T-helper 17 cell (primary cell): Measurements from ENCODE around the gene TMEM132D. TPM values are rescaled to one million over a fixed set of nuclear protein-coding genes. Genes with fewer than 3 reads are reported as not detected.

Source experiments
- ATAC-seq: fragments of 150-1000 bp; cut with Tn5 transposase; 2 replicates; pipeline ENCODE4 v1.10.0; 2021; ENCODE audit warnings: mild to moderate bottlenecking, moderate library complexity
- DNase-seq, 3 donors: peaks; one replicate each; pipeline versions ENCODE4 v3.0.0 to v3.0.0-alpha.2; 2020 to 2021
- H3K9me3 ChIP-seq: one replicate; pipeline ENCODE4 v1.7.0; 2013; ENCODE audit warnings: low read length, mild to moderate bottlenecking; ENCODE audit not compliant: control insufficient read depth, poor library complexity, severe bottlenecking
- H3K27ac Mint-ChIP-seq: one replicate; pipeline ENCODE4 v1.8.0; 2022; ENCODE audit warnings: mild to moderate bottlenecking, moderate library complexity, mixed read lengths
- H3K27me3 Mint-ChIP-seq: one replicate; pipeline ENCODE4 v1.8.0; 2022; ENCODE audit warnings: mixed read lengths
- H3K36me3 Mint-ChIP-seq: one replicate; pipeline ENCODE4 v1.8.0; 2022; ENCODE audit warnings: low read depth, mixed read lengths
- H3K4me1 Mint-ChIP-seq: one replicate; pipeline ENCODE4 v1.8.0; 2022; ENCODE audit warnings: mild to moderate bottlenecking, mixed read lengths
- H3K4me3 Mint-ChIP-seq: one replicate; pipeline ENCODE4 v1.8.0; 2022; ENCODE audit warnings: mild to moderate bottlenecking, moderate library complexity, mixed read lengths
- total RNA-seq, 4 donors: library from RNA in 2 of 4; stranded (reverse) in 2 of 4; gene quantifications; one replicate each; pipeline ENCODE4 v1.2.3 and lab custom pipeline; 2022 to 2026

The TMEM132D gene
- total RNA-seq, 2 donors from 2014 or later: not detected

DNA sequence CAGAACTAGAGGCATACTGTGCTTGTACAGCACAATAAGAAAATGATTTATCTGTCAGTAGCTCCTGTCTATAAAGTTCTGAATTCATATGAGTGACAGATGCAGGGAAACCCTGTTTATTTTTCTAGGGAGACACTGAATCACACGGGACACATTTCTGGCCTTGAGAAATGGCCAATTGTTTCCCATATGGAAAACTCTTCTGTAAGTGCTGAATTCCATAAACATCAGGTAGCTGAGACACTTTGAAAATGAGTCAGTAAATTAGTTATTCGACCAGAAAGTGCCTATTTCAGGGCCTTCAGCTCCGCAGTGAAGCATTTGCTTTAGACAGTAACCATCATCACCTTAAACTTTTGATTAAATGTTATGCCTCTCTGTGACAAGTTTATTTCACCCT lies 184.4 kb downstream of the TMEM132D start:
- H3K9me3 ChIP-seq: no peaks in the 10 kb centered on the region
- H3K27ac Mint-ChIP-seq: no peak overlapping the region
- DNase-seq (no peak), ATAC-seq (no peak)
- no peaks in the 10 kb centered on the region for H3K4me1 Mint-ChIP-seq
- no peaks in the 10 kb centered on the region for H3K27me3 Mint-ChIP-seq
- no peak overlapping the region for H3K4me3 Mint-ChIP-seq
- no peaks in the 10 kb centered on the region for H3K36me3 Mint-ChIP-seq

- DNase-seq (no peak), ATAC-seq (no peak)
- no peaks in the 10 kb centered on the region for H3K27me3 Mint-ChIP-seq
- H3K27ac Mint-ChIP-seq: no peak overlapping the region
- H3K9me3 ChIP-seq: no peaks in the 10 kb centered on the region
- no peaks in the 10 kb centered on the region for H3K36me3 Mint-ChIP-seq
- H3K4me1 Mint-ChIP-seq: no peaks in the 10 kb centered on the region
- no peak overlapping the region for H3K4me3 Mint-ChIP-seq
Observed at GRCh38 chr12:129717438-129717837, 186.4 kb downstream of the TMEM132D start.

DNA sequence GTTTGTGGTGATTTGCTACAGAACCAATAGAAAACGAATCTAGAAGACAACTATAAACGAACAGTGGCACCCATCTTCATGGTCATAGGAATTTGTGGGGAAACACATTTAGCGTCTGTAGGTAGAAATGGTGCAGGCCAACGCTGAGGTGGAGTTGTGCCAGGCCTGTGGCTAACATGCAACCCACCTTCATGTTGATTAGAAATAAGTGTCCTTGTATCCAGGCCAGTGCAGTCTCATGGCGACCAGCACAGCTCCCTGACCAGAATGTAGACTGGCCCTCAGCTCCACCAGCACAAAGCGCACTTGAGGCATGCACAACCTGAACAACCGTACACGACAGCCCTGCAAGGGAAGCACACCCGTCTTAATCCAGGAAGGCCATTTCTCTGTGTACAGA lies 187.0 kb downstream of the TMEM132D start:
- Mint-ChIP-seq H3K36me3 (no peaks in the 10 kb centered on the region), H3K27me3 (no peaks in the 10 kb centered on the region), H3K27ac (no peak overlapping the region), H3K4me3 (no peak overlapping the region), H3K4me1 (no peaks in the 10 kb centered on the region)
- ATAC-seq (no peak), DNase-seq (no peak)
- no peaks in the 10 kb centered on the region for H3K9me3 ChIP-seq

DNA sequence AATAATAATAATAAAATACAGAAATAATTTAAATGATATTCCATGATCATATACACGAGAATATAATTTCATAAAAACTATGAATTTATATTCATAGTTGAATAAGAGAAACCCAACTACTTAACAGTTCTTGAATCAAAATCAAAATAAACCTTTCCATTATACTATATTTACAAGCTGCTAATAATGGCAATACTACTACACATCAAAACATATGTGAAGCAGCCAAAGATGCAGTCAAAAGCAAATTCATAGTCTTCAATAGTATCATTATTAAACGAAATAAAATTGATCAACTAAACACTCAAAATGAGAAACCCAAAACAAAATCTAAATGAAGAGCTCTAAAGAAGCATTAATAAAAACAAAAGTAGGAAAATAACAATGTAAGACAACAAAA lies 197.1 kb downstream of the TMEM132D start:
- H3K4me3 Mint-ChIP-seq: no peak overlapping the region
- H3K36me3 Mint-ChIP-seq: no peaks in the 10 kb centered on the region
- DNase-seq: no peak
- ATAC-seq: no peak
- H3K27me3 Mint-ChIP-seq: no peaks in the 10 kb centered on the region
- H3K27ac Mint-ChIP-seq: no peak overlapping the region
- no peaks in the 10 kb centered on the region for H3K4me1 Mint-ChIP-seq
- H3K9me3 ChIP-seq: no peaks in the 10 kb centered on the region

DNA sequence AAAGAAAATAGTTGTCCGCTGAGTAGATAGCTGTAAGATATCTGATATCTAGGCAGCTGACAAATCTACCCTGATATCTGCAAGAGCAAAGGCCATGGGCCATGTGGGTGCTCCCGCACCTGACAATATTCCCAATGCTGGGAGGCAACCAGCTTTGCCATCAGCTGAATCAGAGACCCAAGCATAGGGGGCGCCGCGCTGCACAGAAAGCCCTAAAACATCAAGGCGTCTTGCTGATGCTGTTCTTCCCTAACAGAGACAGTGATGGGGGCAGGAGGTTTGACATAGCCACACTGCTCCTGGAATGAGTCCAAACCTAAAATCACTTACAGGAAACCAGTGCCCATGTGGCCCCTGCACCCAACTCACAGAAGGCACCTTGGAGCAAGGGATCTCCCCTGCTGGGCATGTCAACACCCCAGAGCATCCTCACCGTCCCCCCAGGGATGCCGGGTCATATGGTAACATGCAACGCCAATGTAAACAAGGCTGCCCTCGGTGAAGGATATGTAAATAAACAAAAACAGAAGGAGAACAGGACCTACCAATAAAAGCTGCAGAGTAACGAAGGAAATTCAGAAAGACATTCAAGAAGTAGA lies 199.5 kb downstream of the TMEM132D start:
- Mint-ChIP-seq H3K4me3 (no peak overlapping the region), H3K4me1 (no peaks in the 10 kb centered on the region), H3K27me3 (no peaks in the 10 kb centered on the region), H3K27ac (no peak overlapping the region), H3K36me3 (no peaks in the 10 kb centered on the region)
- ATAC-seq (no peak), DNase-seq (no peak)
- no peaks in the 10 kb centered on the region for H3K9me3 ChIP-seq

- Mint-ChIP-seq H3K4me3 (no peak overlapping the region), H3K27me3 (no peaks in the 10 kb centered on the region), H3K4me1 (no peaks in the 10 kb centered on the region), H3K36me3 (no peaks in the 10 kb centered on the region), H3K27ac (no peak overlapping the region)
- no peak for ATAC-seq
- DNase-seq: no peak
- no peaks in the 10 kb centered on the region for H3K9me3 ChIP-seq
Observed at GRCh38 chr12:129701631-129702101, 202.2 kb downstream of the TMEM132D start.

DNA sequence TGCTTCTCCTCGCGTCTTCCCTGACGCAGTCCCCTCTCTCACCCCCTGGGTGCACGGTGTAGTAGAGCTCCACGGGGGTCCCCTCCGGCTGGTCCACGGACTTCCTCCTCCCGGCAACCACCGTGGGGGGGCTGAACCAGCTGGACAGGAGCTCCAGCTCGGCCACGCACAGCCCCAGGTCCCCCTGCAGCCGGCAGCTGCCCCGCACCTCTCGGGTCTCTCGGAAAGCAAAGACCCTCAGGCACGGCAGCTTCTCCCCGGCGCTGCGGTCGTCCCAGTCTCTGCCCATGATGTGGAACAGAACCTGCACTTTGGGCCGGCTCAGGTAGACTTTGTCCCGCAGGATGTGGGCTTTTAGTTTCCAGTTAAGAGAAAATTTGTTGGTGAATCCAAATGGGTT lies 203.8 kb downstream of the TMEM132D start:
- no peak overlapping the region for H3K4me3 Mint-ChIP-seq
- H3K36me3 Mint-ChIP-seq: no peaks in the 10 kb centered on the region
- DNase-seq (no peak), ATAC-seq (no peak)
- no peaks in the 10 kb centered on the region for H3K4me1 Mint-ChIP-seq
- no peaks in the 10 kb centered on the region for H3K9me3 ChIP-seq
- no peak overlapping the region for H3K27ac Mint-ChIP-seq
- no peaks in the 10 kb centered on the region for H3K27me3 Mint-ChIP-seq

DNA sequence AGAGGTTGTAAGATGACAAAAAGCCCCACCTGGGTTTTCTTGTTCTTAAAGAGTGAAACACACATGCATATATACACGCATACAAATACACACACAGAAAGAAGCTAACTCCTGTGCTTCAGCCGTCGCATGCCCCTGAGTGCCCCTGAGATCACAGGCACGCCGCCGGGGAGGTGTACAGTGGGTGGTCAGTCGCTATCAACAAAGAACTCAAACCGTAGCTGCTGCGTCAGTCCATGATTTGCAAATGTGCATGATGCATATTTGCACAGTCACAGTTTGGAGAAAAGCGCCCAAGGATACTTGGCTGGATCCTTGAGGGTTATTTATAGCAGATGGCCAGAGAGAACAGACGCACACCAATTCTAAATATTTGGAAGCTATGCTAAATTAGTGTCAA lies 206.9 kb downstream of the TMEM132D start:
- DNase-seq (no peak), ATAC-seq (no peak)
- no peak overlapping the region for H3K4me3 Mint-ChIP-seq
- no peaks in the 10 kb centered on the region for H3K27me3 Mint-ChIP-seq
- no peaks in the 10 kb centered on the region for H3K4me1 Mint-ChIP-seq
- no peak overlapping the region for H3K27ac Mint-ChIP-seq
- no peaks in the 10 kb centered on the region for H3K36me3 Mint-ChIP-seq
- no peaks in the 10 kb centered on the region for H3K9me3 ChIP-seq

GRCh38 chr12:129696405-129696804 lies 207.4 kb downstream of the TMEM132D start:
- H3K36me3 Mint-ChIP-seq: no peaks in the 10 kb centered on the region
- ATAC-seq (no peak), DNase-seq (no peak)
- H3K27me3 Mint-ChIP-seq: no peaks in the 10 kb centered on the region
- H3K4me1 Mint-ChIP-seq: no peaks in the 10 kb centered on the region
- H3K4me3 Mint-ChIP-seq: no peak overlapping the region
- H3K9me3 ChIP-seq: no peaks in the 10 kb centered on the region
- H3K27ac Mint-ChIP-seq: no peak overlapping the region

DNA sequence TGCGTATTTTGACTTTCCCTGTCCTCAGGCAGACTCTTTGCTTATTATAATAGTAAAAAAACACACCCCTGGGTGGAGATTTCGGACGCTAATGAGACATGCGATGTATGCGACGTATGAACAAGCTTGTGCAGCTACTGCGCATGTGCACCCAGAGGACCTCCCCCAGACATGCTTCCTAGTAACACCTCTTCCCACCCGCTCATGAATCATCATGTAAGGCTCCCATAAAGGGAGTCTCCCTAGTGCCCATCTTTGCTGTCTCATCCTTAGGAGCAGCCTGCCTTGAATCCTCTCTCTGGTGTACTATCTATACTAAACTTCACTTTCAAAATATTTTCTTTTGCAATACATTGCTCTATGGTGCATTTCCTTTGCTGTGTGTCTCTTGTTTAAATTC lies 210.1 kb downstream of the TMEM132D start:
- Mint-ChIP-seq H3K4me3 (no peak overlapping the region), H3K27ac (no peak overlapping the region), H3K36me3 (no peaks in the 10 kb centered on the region), H3K27me3 (no peaks in the 10 kb centered on the region), H3K4me1 (no peaks in the 10 kb centered on the region)
- H3K9me3 ChIP-seq: no peaks in the 10 kb centered on the region
- ATAC-seq (no peak), DNase-seq (no peak)

GRCh38 chr12:129687731-129688130 lies 216.1 kb downstream of the TMEM132D start:
- H3K9me3 ChIP-seq: no peaks in the 10 kb centered on the region
- Mint-ChIP-seq H3K4me1 (no peaks in the 10 kb centered on the region), H3K27ac (no peak overlapping the region), H3K36me3 (no peaks in the 10 kb centered on the region), H3K4me3 (no peak overlapping the region), H3K27me3 (no peaks in the 10 kb centered on the region)
- DNase-seq (no peak), ATAC-seq (no peak)

GRCh38 chr12:129681830-129682229 lies 222.0 kb downstream of the TMEM132D start:
- ATAC-seq: no peak
- DNase-seq: no peak
- Mint-ChIP-seq H3K36me3 (no peaks in the 10 kb centered on the region), H3K27ac (no peak overlapping the region), H3K4me3 (no peak overlapping the region), H3K27me3 (no peaks in the 10 kb centered on the region), H3K4me1 (no peaks in the 10 kb centered on the region)
- no peaks in the 10 kb centered on the region for H3K9me3 ChIP-seq

- Mint-ChIP-seq H3K36me3 (no peaks in the 10 kb centered on the region), H3K4me3 (no peak overlapping the region), H3K27ac (no peak overlapping the region), H3K27me3 (no peaks in the 10 kb centered on the region), H3K4me1 (no peaks in the 10 kb centered on the region)
- ATAC-seq (no peak), DNase-seq (no peak)
- H3K9me3 ChIP-seq: no peaks in the 10 kb centered on the region
Observed at GRCh38 chr12:129681151-129681550, 222.7 kb downstream of the TMEM132D start.

DNA sequence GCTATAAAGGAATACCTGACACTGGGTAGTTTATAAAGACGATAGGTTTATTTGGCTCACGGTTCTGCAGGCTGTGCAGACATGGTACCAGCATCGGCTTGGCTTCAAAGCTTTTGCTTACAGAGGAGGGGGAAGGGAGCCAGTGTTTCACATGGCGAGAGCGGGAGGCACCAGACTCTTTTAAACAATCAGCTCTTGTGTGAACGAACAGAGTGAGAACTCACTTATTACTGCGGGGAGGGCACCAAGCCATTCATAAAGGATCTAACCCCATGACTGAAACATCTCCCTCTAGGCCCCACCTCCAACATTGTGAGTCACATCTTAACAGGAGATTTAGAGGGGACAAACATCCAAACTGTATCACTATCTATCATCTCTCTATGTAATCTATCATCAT lies 227.4 kb downstream of the TMEM132D start:
- Mint-ChIP-seq H3K36me3 (no peaks in the 10 kb centered on the region), H3K27me3 (no peaks in the 10 kb centered on the region), H3K4me3 (no peak overlapping the region), H3K27ac (no peak overlapping the region), H3K4me1 (no peaks in the 10 kb centered on the region)
- no peaks in the 10 kb centered on the region for H3K9me3 ChIP-seq
- ATAC-seq: no peak
- no peak for DNase-seq
